ENCODE measurements around the gene DHRS9. TPM values are rescaled to one million over a fixed set of nuclear protein-coding genes. Genes with fewer than 3 reads are reported as not detected.

DHRS9 gene
- total RNA-seq, 4 donors from 2014 or later, result 0.15 to 0.58 (median 0.31) TPM; not detected in 1

GRCh38 chr2:169139993-169140767, 70.8 kb downstream of the DHRS9 start:
- Histone ChIP-seq H3K9me3 (no peaks in the 10 kb centered on the region), H3K4me3 (no peak overlapping the region), H3K27me3 (no peaks in the 10 kb centered on the region), H3K4me1 (no peaks in the 10 kb centered on the region), H3K36me3 (no peaks in the 10 kb centered on the region), H3K27ac (no peak overlapping the region)
- no peak for ATAC-seq
- TF ChIP-seq EP300 (IDR thresholded peaks at IDR 0.05), result no peak
- TF ChIP-seq POLR2A (IDR thresholded peaks at IDR 0.05), result no peak
- no peak for TF ChIP-seq CTCF (IDR thresholded peaks at IDR 0.05)
- TF ChIP-seq POLR2AphosphoS5 (IDR thresholded peaks at IDR 0.05), result no peak
- WGBS, 2 donors (ENCODE audit: low coverage in 1 of 2), result 73 to 92% methylated on average over 2 to 6 of the region's 8 CpGs

GRCh38 chr2:169141713-169142352, 72.5 kb downstream of the DHRS9 start:
- no peak for ATAC-seq
- H3K36me3 ChIP-seq, result no peaks in the 10 kb centered on the region
- H3K27ac ChIP-seq, result no peak overlapping the region
- no peaks in the 10 kb centered on the region for H3K9me3 ChIP-seq
- no peak overlapping the region for H3K4me3 ChIP-seq
- 33% methylated on average over 10 of the region's 10 CpGs; no CpG with 5 or more reads in 1 of the 2 donors for WGBS, 2 donors (ENCODE audit: low coverage in 1 of 2)
- no peaks in the 10 kb centered on the region for H3K27me3 ChIP-seq
- TF ChIP-seq CTCF (IDR thresholded peaks at IDR 0.05), result peak; percentile 26 to 63 (median 47)
- TF ChIP-seq EP300 (IDR thresholded peaks at IDR 0.05), result no peak
- no peaks in the 10 kb centered on the region for H3K4me1 ChIP-seq

GRCh38 chr2:169143998-169144397, 74.6 kb downstream of the DHRS9 start:
- 76 to 77% methylated on average over 3 of the region's 3 CpGs for WGBS, 2 donors (ENCODE audit: low coverage in 1 of 2)
- TF ChIP-seq POLR2A (IDR thresholded peaks at IDR 0.05) (no peak), CTCF (IDR thresholded peaks at IDR 0.05) (no peak), POLR2AphosphoS5 (IDR thresholded peaks at IDR 0.05) (no peak), EP300 (IDR thresholded peaks at IDR 0.05) (no peak)
- Histone ChIP-seq H3K9me3 (no peaks in the 10 kb centered on the region), H3K4me3 (no peak overlapping the region), H3K36me3 (no peaks in the 10 kb centered on the region), H3K27ac (no peak overlapping the region), H3K27me3 (no peaks in the 10 kb centered on the region), H3K4me1 (no peaks in the 10 kb centered on the region)
- ATAC-seq, result no peak

Other genes with a start within 250 kb of the DHRS9 start
- gene SPC25, start 179.1 kb upstream of the DHRS9 start, total RNA-seq, result not detected
- gene G6PC2, start 168.3 kb upstream of the DHRS9 start, total RNA-seq, result under 1 TPM in 1 of 4 donors, not detected in 3; 0.59 TPM
- under 1 TPM in 1 of 4 donors, not detected in 3; 0.13 TPM for gene ABCB11, start 38.2 kb upstream of the DHRS9 start, total RNA-seq